GM19240 (cell line): ENCODE results near the gene FER1L5.

Experiments used
- DNase-seq: peaks from one replicate; pipeline ENCODE4 v3.0.0; 2011; ENCODE audit warnings: low spot score; ENCODE audit not compliant: insufficient read length

Gene FER1L5

GRCh38 chr2:96695602-96696001, 53.0 kb downstream of the FER1L5 start:
- DNase-seq: no peak

- DNase-seq: no peak
Measured at GRCh38 chr2:96697476-96697875, 54.9 kb downstream of the FER1L5 start.

- DNase-seq: no peak
Measured at GRCh38 chr2:96698221-96698861, 55.8 kb downstream of the FER1L5 start.

GRCh38 chr2:96699021-96699420, 56.5 kb downstream of the FER1L5 start:
- no peak for DNase-seq

GRCh38 chr2:96699621-96700020, 57.1 kb downstream of the FER1L5 start:
- no peak for DNase-seq

GRCh38 chr2:96700086-96700485, 57.5 kb downstream of the FER1L5 start:
- no peak for DNase-seq

GRCh38 chr2:96701636-96702035, 59.1 kb downstream of the FER1L5 start:
- no peak for DNase-seq

- no peak for DNase-seq
Measured at GRCh38 chr2:96702098-96702785, 59.7 kb downstream of the FER1L5 start.

- DNase-seq: no peak
Measured at GRCh38 chr2:96703021-96703751, 60.6 kb downstream of the FER1L5 start.

- no peak for DNase-seq
Measured at GRCh38 chr2:96710985-96711384, 68.4 kb downstream of the FER1L5 start.

- no peak for DNase-seq
Measured at GRCh38 chr2:96715658-96716057, 73.1 kb downstream of the FER1L5 start.

GRCh38 chr2:96716388-96716787, 73.8 kb downstream of the FER1L5 start:
- DNase-seq: no peak

- DNase-seq: no peak
Measured at GRCh38 chr2:96726131-96726530, 83.6 kb downstream of the FER1L5 start.

- DNase-seq: no peak
Measured at GRCh38 chr2:96727431-96727830, 84.9 kb downstream of the FER1L5 start.

GRCh38 chr2:96729748-96730147, 87.2 kb downstream of the FER1L5 start:
- DNase-seq: no peak

- no peak for DNase-seq
Measured at GRCh38 chr2:96730212-96730611, 87.6 kb downstream of the FER1L5 start.

- DNase-seq: no peak
Measured at GRCh38 chr2:96733931-96734330, 91.4 kb downstream of the FER1L5 start.

- no peak for DNase-seq
Measured at GRCh38 chr2:96734880-96735583, 92.5 kb downstream of the FER1L5 start.

- DNase-seq: no peak
Measured at GRCh38 chr2:96737251-96737650, 94.7 kb downstream of the FER1L5 start.

GRCh38 chr2:96737831-96738230, 95.3 kb downstream of the FER1L5 start:
- DNase-seq: no peak

- DNase-seq: no peak
Measured at GRCh38 chr2:96739076-96739632, 96.6 kb downstream of the FER1L5 start.
